ENCODE measurements around the gene ARSH.
"Not testable (repeated sequence)": the region's sequence is repeated elsewhere in the genome, so short reads cannot be mapped to it uniquely, and the experiment has no call there.

Gene ARSH

GRCh38 chrX:3044196-3044595, 37.9 kb downstream of the ARSH start:
- no peak for DNase-seq

GRCh38 chrX:3044671-3045070, 38.3 kb downstream of the ARSH start:
- no peak for DNase-seq

GRCh38 chrX:3046253-3047240, 40.2 kb downstream of the ARSH start:
- DNase-seq = no peak

GRCh38 chrX:3050523-3051175, 44.3 kb downstream of the ARSH start:
- DNase-seq = not testable (repeated sequence)

GRCh38 chrX:3052860-3053259, 46.5 kb downstream of the ARSH start:
- DNase-seq = peak; percentile 13

- DNase-seq = peak; percentile 35
These were observed 60.2 kb downstream of the ARSH start for GRCh38 chrX:3066555-3066954.

GRCh38 chrX:3075959-3076358, 69.6 kb downstream of the ARSH start:
- DNase-seq = no peak

- no peak for DNase-seq
These were observed 70.2 kb downstream of the ARSH start for GRCh38 chrX:3076416-3076991.

Data from DMS 273 treated with DMSO at 0.1 percent for 48 hours (cell line).